HepG2 (cell line): ENCODE results near the gene LSM3. TPM values are rescaled to one million over a fixed set of nuclear protein-coding genes. Genes with fewer than 3 reads are reported as not detected.

Experiments used
- CCDC6 ChIP-seq: sonication (generic); formaldehyde crosslinking; IDR thresholded peaks from 2 replicates; pipeline ENCODE4 v1.8.1; 2022; ENCODE audit warnings: mild to moderate bottlenecking, missing genetic modification reagents, moderate library complexity
- ELF4 ChIP-seq: sonication (generic); formaldehyde crosslinking; IDR thresholded peaks from 2 replicates; pipeline ENCODE4 v1.5.0; 2020; ENCODE audit warnings: missing genetic modification reagents, mild to moderate bottlenecking, moderate library complexity, borderline replicate concordance
- EP300 ChIP-seq, 3 experiments: sonication (generic) in 1 of 3; formaldehyde crosslinking in 1 of 3; IDR thresholded peaks; 2 replicates each; pipeline versions ENCODE4 v1.5.1 to v1.6.1; 2011 to 2020; ENCODE audit warnings: low read depth in 2 of 3, low read length in 2 of 3, borderline replicate concordance in 1 of 3, improper control_type of control experiment in 1 of 3, mild to moderate bottlenecking in 1 of 3, missing genetic modification reagents in 1 of 3, moderate library complexity in 1 of 3
- FOSL1 ChIP-seq: sonication (generic); formaldehyde crosslinking; IDR thresholded peaks from 2 replicates; pipeline ENCODE4 v1.9.0; 2021; ENCODE audit warnings: missing genetic modification reagents, borderline replicate concordance
- FOXC1 ChIP-seq: sonication (generic); formaldehyde crosslinking; IDR thresholded peaks from 2 replicates; pipeline ENCODE4 v1.8.0; 2022; ENCODE audit warnings: mild to moderate bottlenecking, missing genetic modification reagents, borderline replicate concordance
- GZF1 ChIP-seq: sonication (generic); formaldehyde crosslinking; IDR thresholded peaks from 2 replicates; pipeline ENCODE4 v1.5.1; 2020; ENCODE audit warnings: mild to moderate bottlenecking, missing genetic modification reagents
- HDAC2 ChIP-seq: sonication (generic); formaldehyde crosslinking; IDR thresholded peaks from 2 replicates; pipeline ENCODE4 v1.4.0; 2020; ENCODE audit warnings: missing genetic modification reagents
- HHEX ChIP-seq: IDR thresholded peaks from 2 replicates; pipeline ENCODE4 v1.6.1; 2016; ENCODE audit warnings: control low read depth
- HOMEZ ChIP-seq: IDR thresholded peaks from 2 replicates; pipeline ENCODE4 v1.6.1; 2016; ENCODE audit warnings: low read depth
- LCORL ChIP-seq, 2 experiments: fragments of 450-650 bp in 1 of 2; sonication (generic) in 1 of 2; formaldehyde crosslinking in 1 of 2; IDR thresholded peaks; 2 replicates each; pipeline versions ENCODE4 v1.5.0 to v1.6.1; 2017 to 2020; ENCODE audit warnings: antibody characterized with exemption in 1 of 2, missing genetic modification reagents in 1 of 2
- NFKBIZ ChIP-seq: IDR thresholded peaks from 2 replicates; pipeline ENCODE4 v1.6.1; 2018; ENCODE audit warnings: missing genetic modification reagents, missing compliant biosample characterization
- RBM22 ChIP-seq: fragments of 200-400 bp; formaldehyde crosslinking; optimal IDR thresholded peaks from 2 replicates; pipeline ENCODE3; 2017; ENCODE audit warnings: mild to moderate bottlenecking, low read length, moderate library complexity
- RFX1 ChIP-seq: fragments of 450-650 bp; IDR thresholded peaks from 2 replicates; pipeline ENCODE4 v1.6.1; 2017
- RFX3 ChIP-seq: IDR thresholded peaks from 2 replicates; pipeline ENCODE4 v1.6.1; 2016; ENCODE audit warnings: missing biosample characterization, missing genetic modification reagents
- SIN3B ChIP-seq: fragments of 150-350 bp; IDR thresholded peaks from 2 replicates; pipeline ENCODE4 v1.6.1; 2014; ENCODE audit warnings: low read length
- SMYD3 ChIP-seq: sonication (generic); formaldehyde crosslinking; IDR thresholded peaks from 2 replicates; pipeline ENCODE4 v1.8.1; 2023; ENCODE audit warnings: mild to moderate bottlenecking, missing genetic modification reagents
- SUZ12 ChIP-seq: fragments of 150-350 bp; IDR thresholded peaks from 2 replicates; pipeline ENCODE4 v1.6.1; 2014; ENCODE audit warnings: low read depth, low read length
- TBX3 ChIP-seq: fragments of 450-650 bp; IDR thresholded peaks from 2 replicates; pipeline ENCODE4 v1.6.1; 2017; ENCODE audit warnings: antibody characterized with exemption, mild to moderate bottlenecking, inconsistent platforms, borderline replicate concordance
- THRA ChIP-seq: sonication (generic); formaldehyde crosslinking; IDR thresholded peaks from 2 replicates; pipeline ENCODE4 v1.4.0; 2020; ENCODE audit warnings: missing genetic modification reagents, borderline replicate concordance
- ZNF225 ChIP-seq: sonication (generic); formaldehyde crosslinking; IDR thresholded peaks from 2 replicates; pipeline ENCODE4 v1.4.0; 2020; ENCODE audit warnings: mild to moderate bottlenecking, missing genetic modification reagents
- ZNF556 ChIP-seq: sonication (generic); formaldehyde crosslinking; IDR thresholded peaks from 2 replicates; pipeline ENCODE4 v1.4.0; 2020; ENCODE audit warnings: mild to moderate bottlenecking, missing genetic modification reagents, borderline replicate concordance
- ZNF816 ChIP-seq: sonication (generic); formaldehyde crosslinking; IDR thresholded peaks from 2 replicates; pipeline ENCODE4 v1.8.0; 2022; ENCODE audit warnings: missing genetic modification reagents, mild to moderate bottlenecking, borderline replicate concordance
- ZSCAN29 ChIP-seq: sonication (generic); formaldehyde crosslinking; conservative IDR thresholded peaks from 2 replicates; pipeline ENCODE4 v1.4.0; 2020; ENCODE audit warnings: mild to moderate bottlenecking, missing genetic modification reagents
- polyA plus RNA-seq, 8 experiments: library from polyadenylated mRNA; depleted of rRNA in 3 of 8; stranded (reverse) in 7 of 8; unstranded in 1 of 8; fragments of >200 nt; fragmentation: Illumina TruSeq in 4 of 8; extraction: Trizol in 4 of 8; gene quantifications; 2 replicates each; pipeline versions ENCODE4 v1.2.1 to v1.2.3, GENCODE V29; 2011 to 2016; ENCODE audit warnings: low read depth in 4 of 8, missing spikeins in 1 of 8, mixed read lengths in 1 of 8; ENCODE audit not compliant: insufficient read depth in 1 of 8
- total RNA-seq, 5 experiments: library from RNA; depleted of rRNA; stranded (reverse); fragments of >200 nt; fragmentation: Illumina TruSeq; extraction: Trizol; gene quantifications; 2 replicates each; pipeline ENCODE4 v1.2.3, GENCODE V29; 2016; ENCODE audit warnings: low read depth in 1 of 5
- TF ChIP-seq, protein P1 (sequence below): sonication (generic); formaldehyde crosslinking; IDR thresholded peaks from 2 replicates; pipeline ENCODE4 v1.5.0; 2020; ENCODE audit warnings: missing genetic modification reagents
- TF ChIP-seq, protein P2 (sequence below): sonication (generic); formaldehyde crosslinking; IDR thresholded peaks from 2 replicates; pipeline ENCODE4 v1.5.0; 2020; ENCODE audit warnings: mild to moderate bottlenecking, low read depth, missing genetic modification reagents, borderline replicate concordance

LSM3 gene
- total and polyA plus RNA-seq, 2 of the 13 experiments (the other 11 are each of a cell fraction or from before 2014, with no cell fraction given) = 5.1 to 19.4 TPM

DNA sequence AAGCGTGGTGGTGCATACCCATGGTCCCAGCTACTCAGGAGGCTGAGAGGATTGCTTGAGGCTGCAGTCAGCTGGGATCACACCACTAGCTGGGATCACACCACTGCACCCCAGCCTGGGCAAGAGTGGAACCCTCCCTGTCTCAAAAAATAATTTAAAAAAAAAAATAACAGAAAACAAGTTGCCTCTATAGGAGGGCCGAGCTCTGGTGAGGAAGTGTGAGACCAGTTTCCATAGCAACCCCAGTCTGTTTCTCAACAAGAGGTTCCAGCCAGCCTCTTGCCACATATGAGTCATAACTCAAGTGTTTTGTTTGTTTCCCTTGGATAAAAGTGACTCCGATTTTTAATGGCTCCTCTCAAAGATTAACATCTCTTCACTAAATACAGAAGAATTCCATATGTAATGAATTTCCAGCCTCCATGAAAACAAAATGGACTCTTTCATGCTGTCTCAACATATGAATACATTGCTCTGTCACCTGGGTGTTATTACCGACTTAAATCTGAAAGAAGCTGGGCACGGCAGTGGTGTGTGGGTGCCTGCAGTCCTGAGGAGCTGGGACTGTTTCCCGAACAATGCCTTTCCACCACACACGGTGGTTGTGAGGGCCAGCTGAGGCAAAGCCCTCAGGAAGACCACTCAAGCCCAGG lies 34.1 kb upstream of the LSM3 start (continued):
- TF ChIP-seq THRA (CRISPR knock-in tag) (no peak), HOMEZ (CRISPR knock-in tag) (peak; percentile 45; the same call in 1 of the 2 replicates), ZSCAN29 (no peak), ZNF816 (no peak), HHEX (CRISPR knock-in tag) (no peak), FOSL1 (CRISPR knock-in tag) (peak; percentile 77; the same call in 1 of the 2 replicates), EP300 (IDR thresholded peaks at IDR 0.05; ENCODE audit: low read depth in 2 of 2, low read length in 2 of 2) (peak in 1 of 2 experiments; percentile 64; a peak in 2 of 4 replicates), EP300 (CRISPR knock-in tag; IDR thresholded peaks at IDR 0.05; ENCODE audit: borderline replicate concordance) (no peak), HDAC2 (no peak), NFKBIZ (CRISPR knock-in tag) (0 out of 2 replicates have a peak, but pooled peaks have one; percentile 29), ZNF556 (CRISPR knock-in tag) (no peak), SIN3B (no peak), RFX1 (peak; percentile 85), ELF4 (CRISPR knock-in tag) (no peak), LCORL (IDR thresholded peaks at IDR 0.05) (no peak), LCORL (CRISPR knock-in tag; IDR thresholded peaks at IDR 0.05) (no peak), TBX3 (peak; percentile 33; the same call in 1 of the 2 replicates), FOXC1 (no peak), RFX3 (CRISPR knock-in tag) (peak; percentile 85), SMYD3 (CRISPR knock-in tag) (no peak), SUZ12 (no peak), CCDC6 (CRISPR knock-in tag) (no peak), RBM22 (peak; percentile 43), ZNF225 (no peak), GZF1 (CRISPR knock-in tag) (no peak)
- TF ChIP-seq, protein P1, sequence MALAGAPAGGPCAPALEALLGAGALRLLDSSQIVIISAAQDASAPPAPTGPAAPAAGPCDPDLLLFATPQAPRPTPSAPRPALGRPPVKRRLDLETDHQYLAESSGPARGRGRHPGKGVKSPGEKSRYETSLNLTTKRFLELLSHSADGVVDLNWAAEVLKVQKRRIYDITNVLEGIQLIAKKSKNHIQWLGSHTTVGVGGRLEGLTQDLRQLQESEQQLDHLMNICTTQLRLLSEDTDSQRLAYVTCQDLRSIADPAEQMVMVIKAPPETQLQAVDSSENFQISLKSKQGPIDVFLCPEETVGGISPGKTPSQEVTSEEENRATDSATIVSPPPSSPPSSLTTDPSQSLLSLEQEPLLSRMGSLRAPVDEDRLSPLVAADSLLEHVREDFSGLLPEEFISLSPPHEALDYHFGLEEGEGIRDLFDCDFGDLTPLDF (CRISPR knock-in tag) = no peak
- TF ChIP-seq, protein P2, sequence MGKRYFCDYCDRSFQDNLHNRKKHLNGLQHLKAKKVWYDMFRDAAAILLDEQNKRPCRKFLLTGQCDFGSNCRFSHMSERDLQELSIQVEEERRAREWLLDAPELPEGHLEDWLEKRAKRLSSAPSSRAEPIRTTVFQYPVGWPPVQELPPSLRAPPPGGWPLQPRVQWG (CRISPR knock-in tag) = no peak
